Activated CD4-positive, alpha-beta T cell treated with anti-CD3 and anti-CD28 coated beads, Interleukin-2, amount 50 U/mL, for 4 hours (primary cell): ENCODE results near the gene ZP3.
"Not testable (repeated sequence)": the region's sequence is repeated elsewhere in the genome, so short reads cannot be mapped to it uniquely, and the experiment has no call there.

Experiments used
- DNase-seq, 2 experiments: peaks; one replicate each; pipeline ENCODE4 v3.0.0-alpha.2; 2020

ZP3 gene

GRCh38 chr7:76407718-76408117 lies 17.0 kb upstream of the ZP3 start:
- DNase-seq = no peak

GRCh38 chr7:76408121-76408560 lies 16.6 kb upstream of the ZP3 start:
- no peak for DNase-seq

GRCh38 chr7:76409537-76409936 lies 15.2 kb upstream of the ZP3 start, which contains the start of gene SSC4D:
Gene SSC4D, minus strand, starts transcription at chr7:76409697. Its CDS starts 5,258 bp downstream, at chr7:76404439.
- no peak for DNase-seq

GRCh38 chr7:76411626-76412025 lies 13.1 kb upstream of the ZP3 start:
- no peak for DNase-seq

GRCh38 chr7:76412249-76412648 lies 12.5 kb upstream of the ZP3 start:
- DNase-seq = no peak

- DNase-seq = not testable (repeated sequence)
Observed at GRCh38 chr7:76417654-76418310, 7.0 kb upstream of the ZP3 start.

- DNase-seq = not testable (repeated sequence)
Observed at GRCh38 chr7:76421097-76421496, 3.7 kb upstream of the ZP3 start.

- DNase-seq = no peak
Observed at GRCh38 chr7:76423666-76424412, 911 bp upstream of the ZP3 start.

GRCh38 chr7:76425156-76425555 lies 406 bp downstream of the ZP3 start:
- no peak for DNase-seq

GRCh38 chr7:76425558-76425957 lies 808 bp downstream of the ZP3 start:
- DNase-seq = not testable (repeated sequence)

- DNase-seq = no peak
Observed at GRCh38 chr7:76426246-76426645, 1.5 kb downstream of the ZP3 start.

GRCh38 chr7:76427635-76428034 lies 2.9 kb downstream of the ZP3 start:
- no peak for DNase-seq

- no peak for DNase-seq
Observed at GRCh38 chr7:76428149-76428823, 3.5 kb downstream of the ZP3 start.

- DNase-seq = no peak
Observed at GRCh38 chr7:76428868-76429805, 4.4 kb downstream of the ZP3 start.

- DNase-seq = no peak
Observed at GRCh38 chr7:76430211-76430610, 5.5 kb downstream of the ZP3 start.

- DNase-seq = no peak
Observed at GRCh38 chr7:76430836-76431235, 6.1 kb downstream of the ZP3 start.

GRCh38 chr7:76437873-76438272 lies 13.1 kb downstream of the ZP3 start:
- DNase-seq = peak; percentile 43 to 53

GRCh38 chr7:76439120-76439888 lies 14.6 kb downstream of the ZP3 start:
- not testable (repeated sequence) for DNase-seq

- not testable (repeated sequence) for DNase-seq
Observed at GRCh38 chr7:76440404-76440803, 15.7 kb downstream of the ZP3 start.

GRCh38 chr7:76441792-76442191 lies 17.0 kb downstream of the ZP3 start:
- DNase-seq = not testable (repeated sequence)

GRCh38 chr7:76442664-76443446 lies 18.1 kb downstream of the ZP3 start:
- DNase-seq = not testable (repeated sequence)
